Measurements from ENCODE around the gene CSTF1.
"Not testable (repeated sequence)": the region's sequence is repeated elsewhere in the genome, so short reads cannot be mapped to it uniquely, and the experiment has no call there.

The CSTF1 gene

DNA sequence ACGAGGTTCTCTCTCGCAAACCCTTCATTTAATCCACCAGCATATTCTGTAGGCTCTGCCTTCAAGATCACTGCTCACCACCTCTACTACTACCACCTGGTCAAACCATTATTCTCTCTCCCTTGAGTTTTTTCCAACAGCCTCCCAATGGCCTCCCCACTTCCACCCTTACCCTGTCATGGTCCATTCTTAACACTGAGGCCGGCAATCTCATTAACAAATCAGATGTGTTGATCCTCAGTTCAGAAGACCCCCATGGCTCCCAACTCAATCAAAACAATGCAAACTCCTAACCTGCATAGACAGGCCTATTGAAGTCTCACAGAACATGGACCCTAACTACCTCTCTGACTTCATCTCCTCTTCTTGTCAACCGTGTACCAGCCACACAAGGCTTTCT, 2.6 kb upstream of the CSTF1 start:
- no peak overlapping the region for H3K9ac ChIP-seq
- peaks cover 28% of the 10 kb centered on the region for H3K4me1 ChIP-seq (ENCODE audit: low read depth, poor library complexity, severe bottlenecking)
- TF ChIP-seq, protein P1, sequence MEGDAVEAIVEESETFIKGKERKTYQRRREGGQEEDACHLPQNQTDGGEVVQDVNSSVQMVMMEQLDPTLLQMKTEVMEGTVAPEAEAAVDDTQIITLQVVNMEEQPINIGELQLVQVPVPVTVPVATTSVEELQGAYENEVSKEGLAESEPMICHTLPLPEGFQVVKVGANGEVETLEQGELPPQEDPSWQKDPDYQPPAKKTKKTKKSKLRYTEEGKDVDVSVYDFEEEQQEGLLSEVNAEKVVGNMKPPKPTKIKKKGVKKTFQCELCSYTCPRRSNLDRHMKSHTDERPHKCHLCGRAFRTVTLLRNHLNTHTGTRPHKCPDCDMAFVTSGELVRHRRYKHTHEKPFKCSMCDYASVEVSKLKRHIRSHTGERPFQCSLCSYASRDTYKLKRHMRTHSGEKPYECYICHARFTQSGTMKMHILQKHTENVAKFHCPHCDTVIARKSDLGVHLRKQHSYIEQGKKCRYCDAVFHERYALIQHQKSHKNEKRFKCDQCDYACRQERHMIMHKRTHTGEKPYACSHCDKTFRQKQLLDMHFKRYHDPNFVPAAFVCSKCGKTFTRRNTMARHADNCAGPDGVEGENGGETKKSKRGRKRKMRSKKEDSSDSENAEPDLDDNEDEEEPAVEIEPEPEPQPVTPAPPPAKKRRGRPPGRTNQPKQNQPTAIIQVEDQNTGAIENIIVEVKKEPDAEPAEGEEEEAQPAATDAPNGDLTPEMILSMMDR (conservative IDR thresholded peaks at IDR 0.05; ENCODE audit: low read depth, low read length): no peak
- no peak overlapping the region for H3K4me2 ChIP-seq
- no peaks in the 10 kb centered on the region for H4K20me1 ChIP-seq (ENCODE audit: insufficient read depth)
- no peak overlapping the region for H2AFZ ChIP-seq (ENCODE audit: low read depth)
- H3K4me3 ChIP-seq (IDR thresholded peaks at IDR 0.05; ENCODE audit: insufficient read depth, low read depth, low read length): no peak overlapping the region
- no peaks in the 10 kb centered on the region for H3K27me3 ChIP-seq (ENCODE audit: insufficient read depth, low read depth)
- peaks cover 10% of the 10 kb centered on the region; the same call in 1 of the 2 replicates for H3K36me3 ChIP-seq (ENCODE audit: insufficient read depth)
- no peak overlapping the region for H3K27ac ChIP-seq
- peaks cover 68% of the 10 kb centered on the region for H3K79me2 ChIP-seq (ENCODE audit: insufficient read depth, low read depth)

DNA sequence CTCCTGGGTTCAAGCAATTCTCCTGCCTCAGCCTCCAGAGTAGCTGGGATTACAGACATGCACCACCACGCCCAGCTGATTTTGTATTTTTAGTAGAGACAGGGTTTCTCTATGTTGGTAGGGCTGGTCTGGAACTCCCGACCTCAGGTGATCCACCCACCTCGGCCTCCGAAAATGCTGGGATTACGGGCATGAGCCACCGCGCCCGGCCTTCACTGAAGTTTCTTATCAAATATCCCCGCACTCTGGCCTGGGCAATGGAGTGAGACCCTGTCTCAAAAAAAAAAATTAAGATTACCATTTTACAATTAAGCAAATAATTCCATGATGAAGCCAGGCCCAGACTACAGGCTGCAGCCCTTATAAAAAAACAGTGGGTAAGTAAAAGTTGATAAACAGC, 2.0 kb upstream of the CSTF1 start:
- peaks cover 10% of the 10 kb centered on the region; the same call in 1 of the 2 replicates for H3K36me3 ChIP-seq (ENCODE audit: insufficient read depth)
- H3K4me2 ChIP-seq: peak overlapping the region; percentile 88
- not testable (repeated sequence) for H3K9ac ChIP-seq; H3K27ac ChIP-seq; H4K20me1 ChIP-seq (ENCODE audit: insufficient read depth); H3K27me3 ChIP-seq (ENCODE audit: insufficient read depth, low read depth); H2AFZ ChIP-seq (ENCODE audit: low read depth); H3K4me3 ChIP-seq (IDR thresholded peaks at IDR 0.05; ENCODE audit: insufficient read depth, low read depth, low read length)
- H3K4me1 ChIP-seq (ENCODE audit: low read depth, poor library complexity, severe bottlenecking): peaks cover 22% of the 10 kb centered on the region
- peaks cover 68% of the 10 kb centered on the region for H3K79me2 ChIP-seq (ENCODE audit: insufficient read depth, low read depth)

DNA sequence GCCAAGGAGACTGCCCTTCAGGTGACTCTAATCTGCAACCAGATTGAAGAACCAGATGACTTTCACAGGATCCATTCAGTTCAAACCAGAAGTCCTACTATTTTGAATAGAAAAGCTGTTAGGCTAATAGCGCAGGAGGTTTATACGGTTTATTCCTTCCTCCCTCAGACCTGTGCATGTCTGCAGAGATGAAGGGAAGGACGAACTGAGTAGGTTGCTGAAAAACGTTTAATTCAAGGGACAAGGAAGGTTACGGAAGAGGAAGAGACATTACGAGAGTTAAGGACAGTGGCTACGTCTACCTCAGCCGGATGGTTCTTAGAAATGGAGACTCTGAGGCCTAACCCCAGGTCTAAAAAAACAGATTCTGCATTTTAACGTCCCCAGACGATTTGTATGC, 1.4 kb upstream of the CSTF1 start:
- peaks cover 22% of the 10 kb centered on the region for H3K4me1 ChIP-seq (ENCODE audit: low read depth, poor library complexity, severe bottlenecking)
- H3K27ac ChIP-seq: peak overlapping the region; percentile 86; the same call in 1 of the 2 replicates
- H3K4me3 ChIP-seq (IDR thresholded peaks at IDR 0.05; ENCODE audit: insufficient read depth, low read depth, low read length): no peak overlapping the region
- H3K9ac ChIP-seq: peak overlapping the region; percentile 87; the same call in 1 of the 2 replicates
- H2AFZ ChIP-seq (ENCODE audit: low read depth): peak overlapping the region; percentile 45; the same call in 1 of the 2 replicates
- H3K27me3 ChIP-seq (ENCODE audit: insufficient read depth, low read depth): no peaks in the 10 kb centered on the region
- peaks cover 14% of the 10 kb centered on the region; the same call in 1 of the 2 replicates for H3K36me3 ChIP-seq (ENCODE audit: insufficient read depth)
- TF ChIP-seq, protein P1 (conservative IDR thresholded peaks at IDR 0.05; ENCODE audit: low read depth, low read length): no peak
- no peaks in the 10 kb centered on the region for H4K20me1 ChIP-seq (ENCODE audit: insufficient read depth)
- peaks cover 74% of the 10 kb centered on the region for H3K79me2 ChIP-seq (ENCODE audit: insufficient read depth, low read depth)
- peak overlapping the region; percentile 88 for H3K4me2 ChIP-seq

DNA sequence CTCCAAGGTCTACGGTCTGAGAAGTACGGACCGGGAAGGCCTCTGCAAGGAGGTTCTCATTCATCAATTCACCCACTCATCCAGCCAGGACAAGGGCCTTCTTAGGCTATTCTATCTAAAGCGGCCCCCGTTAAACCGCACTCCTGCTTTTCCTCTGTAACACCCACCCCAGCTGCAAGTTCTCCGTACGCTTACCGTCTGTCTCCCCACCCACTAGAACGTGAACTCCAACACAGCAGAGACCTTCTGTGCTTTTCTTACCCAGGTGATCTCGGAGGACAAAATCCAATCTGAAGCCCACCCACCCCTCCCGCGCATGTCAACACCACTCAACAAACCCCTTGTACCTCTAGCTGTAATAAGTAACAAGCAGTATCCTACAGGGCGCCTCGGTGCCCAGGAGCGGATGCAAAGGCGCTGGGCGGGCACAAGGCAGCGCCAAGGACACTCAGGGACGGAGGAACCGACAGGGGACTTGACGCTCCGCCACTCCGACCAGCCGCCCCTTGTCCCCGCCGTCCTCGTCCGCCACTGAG, 781 bp upstream of the CSTF1 start:
- Histone ChIP-seq H3K27ac (peak overlapping the region; percentile 86), H2AFZ (ENCODE audit: low read depth) (peak overlapping the region; percentile 45), H3K9ac (peak overlapping the region; percentile 87), H3K27me3 (ENCODE audit: insufficient read depth, low read depth) (no peaks in the 10 kb centered on the region), H3K36me3 (ENCODE audit: insufficient read depth) (peaks cover 14% of the 10 kb centered on the region; the same call in 1 of the 2 replicates), H3K4me3 (IDR thresholded peaks at IDR 0.05; ENCODE audit: insufficient read depth, low read depth, low read length) (no peak overlapping the region), H3K4me2 (peak overlapping the region; percentile 88), H4K20me1 (ENCODE audit: insufficient read depth) (no peaks in the 10 kb centered on the region), H3K4me1 (ENCODE audit: low read depth, poor library complexity, severe bottlenecking) (peaks cover 22% of the 10 kb centered on the region), H3K79me2 (ENCODE audit: insufficient read depth, low read depth) (peaks cover 75% of the 10 kb centered on the region)
- TF ChIP-seq, protein P1 (conservative IDR thresholded peaks at IDR 0.05; ENCODE audit: low read depth, low read length): no peak

DNA sequence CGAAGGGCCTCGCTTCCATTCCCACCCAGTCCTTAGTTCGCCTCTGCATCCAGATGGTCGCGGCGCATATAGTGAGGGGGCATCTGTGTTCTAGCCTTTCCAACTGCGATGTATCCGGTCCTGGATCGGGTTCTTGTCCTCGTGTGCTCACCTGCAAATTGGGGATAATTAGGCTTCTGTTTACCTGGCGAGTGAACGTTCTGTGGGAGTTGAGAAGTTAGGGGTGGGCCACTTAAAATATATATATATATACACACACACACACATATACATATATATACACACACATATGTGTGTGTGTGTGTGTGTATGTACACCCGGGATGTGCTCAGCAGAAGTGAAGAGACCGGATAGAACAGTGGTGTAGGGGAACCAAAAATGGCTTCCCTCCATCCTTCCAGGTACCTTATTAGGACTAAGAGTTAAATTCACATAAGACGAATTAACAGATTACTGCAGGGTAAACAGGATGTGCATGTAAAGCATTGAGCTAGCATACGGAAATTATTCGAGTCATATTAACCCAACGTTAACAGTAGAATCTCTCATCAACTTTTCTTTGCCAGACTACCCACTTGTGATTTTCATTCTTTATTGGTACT, 537 bp downstream of the CSTF1 start:
- H4K20me1 ChIP-seq (ENCODE audit: insufficient read depth): no peaks in the 10 kb centered on the region
- H3K27me3 ChIP-seq (ENCODE audit: insufficient read depth, low read depth): no peaks in the 10 kb centered on the region
- H3K4me2 ChIP-seq: peak overlapping the region; percentile 95
- TF ChIP-seq, protein P1 (conservative IDR thresholded peaks at IDR 0.05; ENCODE audit: low read depth, low read length): no peak
- peak overlapping the region; percentile 87 for H3K9ac ChIP-seq
- peaks cover 65% of the 10 kb centered on the region for H3K79me2 ChIP-seq (ENCODE audit: insufficient read depth, low read depth)
- peak overlapping the region; percentile 86 for H3K27ac ChIP-seq
- peaks cover 18% of the 10 kb centered on the region; the same call in 1 of the 2 replicates for H3K36me3 ChIP-seq (ENCODE audit: insufficient read depth)
- H2AFZ ChIP-seq (ENCODE audit: low read depth): peak overlapping the region; percentile 45
- no peak overlapping the region for H3K4me3 ChIP-seq (IDR thresholded peaks at IDR 0.05; ENCODE audit: insufficient read depth, low read depth, low read length)
- peaks cover 22% of the 10 kb centered on the region for H3K4me1 ChIP-seq (ENCODE audit: low read depth, poor library complexity, severe bottlenecking)
